ENCODE measurements around the gene RALBP1. TPM values are rescaled to one million over a fixed set of nuclear protein-coding genes. Genes with fewer than 3 reads are reported as not detected.

The RALBP1 gene
- polyA plus RNA-seq, 4 donors = 73.7 to 86.4 (median 84.0) TPM

DNA sequence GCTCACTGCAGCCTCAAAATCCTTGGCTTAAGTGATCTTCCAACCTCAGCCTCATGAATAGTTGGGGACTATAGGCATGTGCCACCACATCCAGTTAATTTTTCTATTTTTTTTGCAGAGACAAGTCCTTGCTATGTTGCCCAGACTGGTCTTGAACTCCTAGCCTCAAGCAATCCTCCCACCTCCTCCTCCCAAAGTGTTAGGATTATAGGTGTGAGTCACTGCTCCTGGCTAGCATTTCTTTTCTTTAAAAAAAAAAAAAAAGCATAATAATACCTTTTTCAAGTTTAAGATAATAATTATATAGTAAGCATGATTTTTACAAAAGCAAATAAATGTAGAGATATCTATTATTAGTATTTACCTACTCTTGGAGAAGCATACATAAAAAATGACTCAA lies 103.0 kb downstream of the RALBP1 start:
- no peak for DNase-seq (ENCODE audit: low read depth in 4 of 4, low spot score in 2 of 4)

DNA sequence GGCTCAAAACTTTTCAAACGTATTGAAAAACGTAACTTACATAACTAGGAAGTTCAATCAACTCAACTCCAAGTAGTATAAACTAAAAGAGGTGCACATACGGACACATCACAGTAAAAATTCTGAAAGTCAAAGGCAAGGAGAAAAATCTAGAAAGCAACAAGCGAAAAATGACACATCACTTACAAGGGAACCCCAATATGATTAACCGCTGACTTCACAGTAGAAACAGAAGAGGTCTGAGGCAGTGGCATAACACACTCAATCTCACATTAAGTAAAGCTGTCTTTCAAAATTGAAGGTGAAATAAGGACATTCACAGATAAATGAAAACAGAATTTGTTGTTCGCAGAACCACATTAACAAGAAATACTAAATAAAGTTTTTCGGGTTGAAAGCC lies 106.4 kb downstream of the RALBP1 start:
- no peak for DNase-seq (ENCODE audit: low read depth in 4 of 4, low spot score in 2 of 4)

DNA sequence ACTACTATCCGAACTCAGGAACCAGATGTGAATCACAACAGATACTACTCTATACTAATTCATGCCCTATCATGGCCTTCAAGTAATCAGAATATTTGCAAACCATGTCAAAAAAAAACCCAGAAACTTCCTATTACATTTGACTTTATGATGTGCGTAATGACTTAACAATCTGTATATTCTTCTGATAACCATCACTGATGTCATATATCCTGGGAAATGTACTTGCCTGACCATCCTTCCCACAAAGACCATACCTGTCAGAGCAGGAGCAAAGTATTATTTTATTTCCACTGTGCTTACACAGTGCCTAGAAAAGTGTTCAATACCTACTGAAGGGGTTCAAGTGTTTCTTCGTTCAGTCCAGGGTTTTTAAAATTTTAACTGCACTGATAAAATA lies 111.5 kb downstream of the RALBP1 start:
- no peak for DNase-seq (ENCODE audit: low read depth in 4 of 4, low spot score in 2 of 4)

Other genes starting within 250 kb of the RALBP1 start
- gene TWSG1, start 140.7 kb upstream of the RALBP1 start, polyA plus RNA-seq (ENCODE audit: insufficient read length in 4 of 4) = 100 to 1,000 TPM in 1 of 4 donors, 10 to 100 TPM in 3; 75.0 to 108 (median 96.6) TPM
- gene PPP4R1, start 139.0 kb downstream of the RALBP1 start, polyA plus RNA-seq (ENCODE audit: insufficient read length in 4 of 4) = 100 to 1,000 TPM in 1 of 4 donors, 10 to 100 TPM in 3; 84.5 to 101 (median 94.4) TPM
- 10 to 100 TPM; 26.1 to 32.5 (median 29.7) TPM for gene RAB31, start 232.8 kb downstream of the RALBP1 start, polyA plus RNA-seq (ENCODE audit: insufficient read length in 4 of 4)

All from left renal cortex interstitium (tissue), 4 donors.